Transverse colon (tissue), 3 donors: ENCODE data around the gene NPAS3.

Experiments
- POLR2A ChIP-seq: fragments of 450-650 bp; IDR thresholded peaks from one replicate; pipeline ENCODE4 v1.6.1; 2016; ENCODE audit warnings: antibody characterized with exemption, mild to moderate bottlenecking, moderate library complexity
- TF ChIP-seq, protein P1 (sequence below), 5 experiments: fragments of 200-600 bp in 3 of 5; fragments of 450-650 bp in 2 of 5; sonication (generic) in 3 of 5; IDR thresholded peaks; 1 replicate in 2 of 5; 2 replicates in 3 of 5; pipeline ENCODE4 v1.5.1; 2016 to 2017; ENCODE audit warnings: antibody characterized with exemption in 5 of 5, inconsistent platforms in 3 of 5, mild to moderate bottlenecking in 2 of 5, moderate library complexity in 1 of 5

DNA sequence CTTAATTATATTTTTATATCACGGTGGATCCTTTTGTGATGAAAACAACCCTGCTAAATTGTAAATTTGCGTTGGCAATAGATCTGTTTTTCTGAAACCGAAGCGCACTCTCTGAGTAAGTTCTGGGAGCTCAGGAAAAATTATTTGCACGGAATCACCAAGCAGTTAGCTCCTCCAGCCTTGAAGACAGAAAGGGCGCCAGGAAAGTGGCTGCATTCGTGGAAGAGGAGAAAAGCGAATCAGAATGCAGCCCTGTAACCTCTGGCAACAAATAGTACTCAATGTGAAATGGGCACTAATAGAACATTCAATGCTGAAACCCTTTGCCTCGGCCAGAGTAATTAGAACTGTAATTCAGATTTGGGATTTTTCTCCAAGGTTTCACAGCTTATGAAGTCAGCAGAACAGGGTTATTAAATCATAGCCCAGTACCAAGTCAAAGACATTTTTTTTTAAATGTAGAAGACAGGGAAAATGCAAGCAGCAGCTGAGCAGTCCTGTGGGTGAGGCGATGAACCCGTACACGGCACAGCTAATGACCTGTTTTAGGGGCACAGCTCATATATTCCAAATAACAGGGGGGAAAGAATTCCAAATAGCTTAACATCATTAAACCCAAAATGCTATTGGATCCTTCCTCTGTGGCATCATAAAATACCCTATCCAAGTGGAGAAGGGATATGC lies 760.8 kb downstream of the NPAS3 start:
- TF ChIP-seq, protein P1, sequence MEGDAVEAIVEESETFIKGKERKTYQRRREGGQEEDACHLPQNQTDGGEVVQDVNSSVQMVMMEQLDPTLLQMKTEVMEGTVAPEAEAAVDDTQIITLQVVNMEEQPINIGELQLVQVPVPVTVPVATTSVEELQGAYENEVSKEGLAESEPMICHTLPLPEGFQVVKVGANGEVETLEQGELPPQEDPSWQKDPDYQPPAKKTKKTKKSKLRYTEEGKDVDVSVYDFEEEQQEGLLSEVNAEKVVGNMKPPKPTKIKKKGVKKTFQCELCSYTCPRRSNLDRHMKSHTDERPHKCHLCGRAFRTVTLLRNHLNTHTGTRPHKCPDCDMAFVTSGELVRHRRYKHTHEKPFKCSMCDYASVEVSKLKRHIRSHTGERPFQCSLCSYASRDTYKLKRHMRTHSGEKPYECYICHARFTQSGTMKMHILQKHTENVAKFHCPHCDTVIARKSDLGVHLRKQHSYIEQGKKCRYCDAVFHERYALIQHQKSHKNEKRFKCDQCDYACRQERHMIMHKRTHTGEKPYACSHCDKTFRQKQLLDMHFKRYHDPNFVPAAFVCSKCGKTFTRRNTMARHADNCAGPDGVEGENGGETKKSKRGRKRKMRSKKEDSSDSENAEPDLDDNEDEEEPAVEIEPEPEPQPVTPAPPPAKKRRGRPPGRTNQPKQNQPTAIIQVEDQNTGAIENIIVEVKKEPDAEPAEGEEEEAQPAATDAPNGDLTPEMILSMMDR (IDR thresholded peaks at IDR 0.05), result no peak
- no peak for TF ChIP-seq POLR2A
